ENCODE data around the gene OR2D2. TPM values are rescaled to one million over a fixed set of nuclear protein-coding genes. Genes with fewer than 3 reads are reported as not detected.

OR2D2 gene
- total and polyA plus RNA-seq, 2 experiments from 2014 or later = 0.24 TPM

- no peaks in the 10 kb centered on the region for H3F3A ChIP-seq (replicated peaks; ENCODE audit: low read depth)
- H3K4me2 ChIP-seq = no peak overlapping the region
- TF ChIP-seq CTCF (conservative IDR thresholded peaks at IDR 0.05; ENCODE audit: low read depth in 2 of 2) (no peak), CREB1 (CRISPR knock-in tag; IDR thresholded peaks at IDR 0.05; ENCODE audit: low read depth) (no peak), EZH2phosphoT487 (IDR thresholded peaks at IDR 0.05; ENCODE audit: unreplicated experiment) (no peak), JUNB (IDR thresholded peaks at IDR 0.05; ENCODE audit: unreplicated experiment) (no peak), ZNF114 (CRISPR knock-in tag; IDR thresholded peaks at IDR 0.05) (no peak), NANOG (IDR thresholded peaks at IDR 0.05; ENCODE audit: borderline replicate concordance) (no peak), EZH2 (IDR thresholded peaks at IDR 0.05; ENCODE audit: low read depth, unreplicated experiment) (no peak), ZNF462 (CRISPR knock-in tag; IDR thresholded peaks at IDR 0.05) (no peak), REST (IDR thresholded peaks at IDR 0.05; ENCODE audit: unreplicated experiment) (no peak), POLR2AphosphoS5 (IDR thresholded peaks at IDR 0.05; ENCODE audit: low read depth) (no peak), STAT1 (IDR thresholded peaks at IDR 0.05; ENCODE audit: unreplicated experiment) (no peak), ZNF331 (CRISPR knock-in tag; IDR thresholded peaks at IDR 0.05; ENCODE audit: low read depth) (no peak)
- TF ChIP-seq, protein P1, sequence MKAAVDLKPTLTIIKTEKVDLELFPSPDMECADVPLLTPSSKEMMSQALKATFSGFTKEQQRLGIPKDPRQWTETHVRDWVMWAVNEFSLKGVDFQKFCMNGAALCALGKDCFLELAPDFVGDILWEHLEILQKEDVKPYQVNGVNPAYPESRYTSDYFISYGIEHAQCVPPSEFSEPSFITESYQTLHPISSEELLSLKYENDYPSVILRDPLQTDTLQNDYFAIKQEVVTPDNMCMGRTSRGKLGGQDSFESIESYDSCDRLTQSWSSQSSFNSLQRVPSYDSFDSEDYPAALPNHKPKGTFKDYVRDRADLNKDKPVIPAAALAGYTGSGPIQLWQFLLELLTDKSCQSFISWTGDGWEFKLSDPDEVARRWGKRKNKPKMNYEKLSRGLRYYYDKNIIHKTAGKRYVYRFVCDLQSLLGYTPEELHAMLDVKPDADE (IDR thresholded peaks at IDR 0.05) = no peak
- no peak overlapping the region for H2AFZ ChIP-seq
- Mint-ChIP-seq H3K4me3 (no peak overlapping the region), H3K4me1 (peaks cover 5% of the 10 kb centered on the region; the same call in 2 of the 3 replicates), H3K9me3 (peaks cover 5% of the 10 kb centered on the region), H3K27me3 (ENCODE audit: insufficient read depth, low read depth, poor library complexity) (no peaks in the 10 kb centered on the region), H3K27ac (no peak overlapping the region), H3K36me3 (ENCODE audit: low read depth) (peaks cover 5% of the 10 kb centered on the region)
- no peaks in the 10 kb centered on the region for H4K20me1 ChIP-seq (replicated peaks; ENCODE audit: insufficient read depth)
- no peak for DNase-seq (ENCODE audit: low spot score)
- no peaks in the 10 kb centered on the region for H3K27me3 ChIP-seq (ENCODE audit: insufficient read depth)
- no peak for ATAC-seq
- H3K79me2 ChIP-seq (replicated peaks; ENCODE audit: insufficient read depth) = no peaks in the 10 kb centered on the region
- no peak overlapping the region for H3K4me3 ChIP-seq
- H3K27ac ChIP-seq (ENCODE audit: low read depth) = no peak overlapping the region
- no peaks in the 10 kb centered on the region; the same call in 1 of the 2 replicates for H3K9me2 ChIP-seq (ENCODE audit: insufficient read depth)
- no peaks in the 10 kb centered on the region for H3K36me3 ChIP-seq (ENCODE audit: insufficient read depth)
- H3K4me1 ChIP-seq (ENCODE audit: insufficient read depth) = no peaks in the 10 kb centered on the region
Measured at GRCh38 chr11:6864438-6864837, 27.9 kb downstream of the OR2D2 start.
